Liver (tissue), 9 donors: Measurements from ENCODE around the gene ATP5PF. TPM values are rescaled to one million over a fixed set of nuclear protein-coding genes. Genes with fewer than 3 reads are reported as not detected.
"Not testable (repeated sequence)": the region's sequence is repeated elsewhere in the genome, so short reads cannot be mapped to it uniquely, and the experiment has no call there.

ENCODE experiments used
- DNase-seq: peaks from one replicate; pipeline ENCODE4 v3.0.0-alpha.2; 2017; ENCODE audit warnings: low spot score
- H3K27ac ChIP-seq, 2 donors: one replicate each; pipeline ENCODE4 v1.7.0; 2013; ENCODE audit warnings: inconsistent platforms in 2 of 2, low read length in 2 of 2, control low read depth in 1 of 2, low read depth in 1 of 2, mild to moderate bottlenecking in 1 of 2
- H3K27me3 ChIP-seq, 4 donors: one replicate each; pipeline versions ENCODE4 v1.6.1 to v1.7.0; 2013; ENCODE audit warnings: low read length in 3 of 4, inconsistent platforms in 1 of 4, mild to moderate bottlenecking in 1 of 4, moderate library complexity in 1 of 4; ENCODE audit not compliant: control insufficient read depth in 4 of 4, insufficient read depth in 4 of 4
- H3K36me3 ChIP-seq, 4 donors: one replicate each; pipeline versions ENCODE4 v1.6.1 to v1.7.0; 2013; ENCODE audit warnings: low read length in 3 of 4, mild to moderate bottlenecking in 3 of 4, low read depth in 1 of 4, moderate library complexity in 1 of 4; ENCODE audit not compliant: control insufficient read depth in 4 of 4, insufficient read depth in 3 of 4
- H3K4me1 ChIP-seq, 4 donors: one replicate each; pipeline versions ENCODE4 v1.6.1 to v1.7.0; 2013; ENCODE audit warnings: low read length in 3 of 4, mild to moderate bottlenecking in 3 of 4, moderate library complexity in 1 of 4; ENCODE audit not compliant: control insufficient read depth in 4 of 4, insufficient read depth in 4 of 4
- H3K4me3 ChIP-seq, 3 donors: one replicate each; pipeline versions ENCODE4 v1.6.1 to v1.7.0; 2013; ENCODE audit warnings: low read length in 3 of 3, control low read depth in 1 of 3, low read depth in 1 of 3, mild to moderate bottlenecking in 1 of 3
- H3K9ac ChIP-seq, 2 donors: one replicate each; pipeline ENCODE4 v1.7.0; 2013; ENCODE audit warnings: low read length in 2 of 2, mild to moderate bottlenecking in 2 of 2, moderate library complexity in 2 of 2, control low read depth in 1 of 2, low read depth in 1 of 2
- H3K9me3 ChIP-seq, 4 donors: one replicate each; pipeline versions ENCODE4 v1.6.1 to v1.7.0; 2013; ENCODE audit warnings: low read length in 3 of 4; ENCODE audit not compliant: control insufficient read depth in 4 of 4
- ATF3 ChIP-seq: IDR thresholded peaks from 2 replicates; pipeline ENCODE4 v1.6.1; 2016; ENCODE audit warnings: antibody characterized with exemption
- CTCF ChIP-seq: fragments of 150-350 bp; IDR thresholded peaks from 2 replicates; pipeline ENCODE4 v1.5.1; 2017; ENCODE audit warnings: improper control_type of control experiment, low read depth, low read length; ENCODE audit not compliant: missing input control
- EGR1 ChIP-seq, 2 donors: IDR thresholded peaks; 2 replicates each; pipeline ENCODE4 v1.6.1; 2016 to 2018; ENCODE audit warnings: antibody characterized with exemption in 2 of 2, low read depth in 2 of 2
- FOXA1 ChIP-seq: IDR thresholded peaks from 2 replicates; pipeline ENCODE4 v1.6.1; 2016; ENCODE audit warnings: antibody characterized with exemption
- FOXA2 ChIP-seq: IDR thresholded peaks from 2 replicates; pipeline ENCODE4 v1.6.1; 2016; ENCODE audit warnings: antibody characterized with exemption
- GABPA ChIP-seq, 2 donors: IDR thresholded peaks in 1 of 2; conservative IDR thresholded peaks in 1 of 2; 2 replicates each; pipeline ENCODE4 v1.6.1; 2016; ENCODE audit warnings: antibody characterized with exemption in 2 of 2, mild to moderate bottlenecking in 1 of 2, moderate library complexity in 1 of 2
- HNF4A ChIP-seq, 2 donors: conservative IDR thresholded peaks; 2 replicates each; pipeline ENCODE4 v1.6.1; 2016; ENCODE audit warnings: antibody characterized with exemption in 2 of 2, mild to moderate bottlenecking in 2 of 2
- HNF4G ChIP-seq: IDR thresholded peaks from 2 replicates; pipeline ENCODE4 v1.6.1; 2016; ENCODE audit warnings: antibody characterized with exemption
- JUND ChIP-seq, 2 donors: IDR thresholded peaks; 2 replicates each; pipeline ENCODE4 v1.6.1; 2016; ENCODE audit warnings: antibody characterized with exemption in 2 of 2
- MAX ChIP-seq: IDR thresholded peaks from 2 replicates; pipeline ENCODE4 v1.6.1; 2016; ENCODE audit warnings: antibody characterized with exemption
- NR2F2 ChIP-seq: IDR thresholded peaks from 2 replicates; pipeline ENCODE4 v1.6.1; 2016; ENCODE audit warnings: antibody characterized with exemption
- RAD21 ChIP-seq, 2 donors: IDR thresholded peaks; 2 replicates each; pipeline ENCODE4 v1.6.1; 2016; ENCODE audit warnings: antibody characterized with exemption in 2 of 2, mild to moderate bottlenecking in 2 of 2
- REST ChIP-seq: IDR thresholded peaks from 2 replicates; pipeline ENCODE4 v1.6.1; 2016; ENCODE audit warnings: antibody characterized with exemption, mild to moderate bottlenecking
- RXRA ChIP-seq, 2 donors: IDR thresholded peaks; 2 replicates each; pipeline ENCODE4 v1.6.1; 2017 to 2018; ENCODE audit warnings: antibody characterized with exemption in 2 of 2, mild to moderate bottlenecking in 1 of 2
- SP1 ChIP-seq: IDR thresholded peaks from 2 replicates; pipeline ENCODE4 v1.6.1; 2018; ENCODE audit warnings: antibody characterized with exemption, mild to moderate bottlenecking
- TAF1 ChIP-seq: conservative IDR thresholded peaks from 2 replicates; pipeline ENCODE4 v1.6.1; 2016; ENCODE audit warnings: antibody characterized with exemption, mild to moderate bottlenecking
- YY1 ChIP-seq: IDR thresholded peaks from 2 replicates; pipeline ENCODE4 v1.6.1; 2016; ENCODE audit warnings: antibody characterized with exemption, mild to moderate bottlenecking
- ZBTB33 ChIP-seq: IDR thresholded peaks from 2 replicates; pipeline ENCODE4 v1.6.1; 2016; ENCODE audit warnings: antibody characterized with exemption
- WGBS: extraction: QIAGEN DNeasy Blood & Tissue Kit; methylation state at CpG from one replicate; pipeline ENCODE4 v1.1.7; 2013; 5-methylcytosine and 5-hydroxymethylcytosine counted together
- polyA plus RNA-seq, 2 donors: library from polyadenylated mRNA; stranded (reverse) in 1 of 2; unstranded in 1 of 2; fragments of 200-250 nt in 1 of 2; fragments of >200 nt in 1 of 2; fragmentation: Nextera tagmentation in 1 of 2; extraction: Ambion mirVana in 1 of 2; gene quantifications; one replicate each; pipeline versions ENCODE4 v1.2.1 to v1.2.3, GENCODE V29; 2013 to 2015
- total RNA-seq, 2 donors: library from RNA; depleted of rRNA; stranded (reverse); fragments of >200 nt; gene quantifications; one replicate each; pipeline ENCODE4 v1.2.3, GENCODE V29; 2014
- donor health status: healthy.
- donor health status: healthy.
- donor health status: healthy.
- donor health status: healthy.
- donor health status: healthy.

ATP5PF gene
- total and polyA plus RNA-seq, 4 donors = 77.2 to 637 (median 209) TPM

- H3K9ac ChIP-seq = no peak overlapping the region
- no peaks in the 10 kb centered on the region for H3K4me1 ChIP-seq
- TF ChIP-seq TAF1 (no peak), HNF4A (conservative IDR thresholded peaks at IDR 0.05) (no peak), FOXA1 (no peak), RXRA (IDR thresholded peaks at IDR 0.05) (no peak), GABPA (IDR thresholded peaks at IDR 0.05 in 1 of 2, conservative IDR thresholded peaks at IDR 0.05 in 1 of 2) (no peak), RAD21 (IDR thresholded peaks at IDR 0.05) (no peak), ATF3 (no peak), EGR1 (IDR thresholded peaks at IDR 0.05; ENCODE audit: low read depth in 2 of 2) (no peak), HNF4G (no peak), SP1 (no peak), MAX (no peak), CTCF (no peak), REST (no peak), ZBTB33 (no peak), NR2F2 (no peak), YY1 (no peak), FOXA2 (no peak), JUND (IDR thresholded peaks at IDR 0.05) (no peak)
- H3K9me3 ChIP-seq = no peaks in the 10 kb centered on the region
- no peaks in the 10 kb centered on the region for H3K36me3 ChIP-seq
- H3K27me3 ChIP-seq = no peaks in the 10 kb centered on the region
- DNase-seq = no peak
- no peak overlapping the region for H3K4me3 ChIP-seq
- no peak overlapping the region for H3K27ac ChIP-seq
- 97% methylated on average over 1 of the region's 1 CpG for WGBS
Observed at GRCh38 chr21:25700741-25701140, 34.0 kb downstream of the ATP5PF start.

GRCh38 chr21:25695461-25695860 lies 39.2 kb downstream of the ATP5PF start:
- H3K4me1 ChIP-seq, DNase-seq, H3K27me3 ChIP-seq, H3K27ac ChIP-seq, H3K9ac ChIP-seq, H3K4me3 ChIP-seq, H3K36me3 ChIP-seq, H3K9me3 ChIP-seq: not testable (repeated sequence)
- WGBS = 95% methylated on average over 36 of the region's 36 CpGs
